ENCODE measurements around the gene PDE1A. TPM values are rescaled to one million over a fixed set of nuclear protein-coding genes. Genes with fewer than 3 reads are reported as not detected.

Gene PDE1A
- total RNA-seq, 1 donor from 2014 or later: 5.2 TPM

DNA sequence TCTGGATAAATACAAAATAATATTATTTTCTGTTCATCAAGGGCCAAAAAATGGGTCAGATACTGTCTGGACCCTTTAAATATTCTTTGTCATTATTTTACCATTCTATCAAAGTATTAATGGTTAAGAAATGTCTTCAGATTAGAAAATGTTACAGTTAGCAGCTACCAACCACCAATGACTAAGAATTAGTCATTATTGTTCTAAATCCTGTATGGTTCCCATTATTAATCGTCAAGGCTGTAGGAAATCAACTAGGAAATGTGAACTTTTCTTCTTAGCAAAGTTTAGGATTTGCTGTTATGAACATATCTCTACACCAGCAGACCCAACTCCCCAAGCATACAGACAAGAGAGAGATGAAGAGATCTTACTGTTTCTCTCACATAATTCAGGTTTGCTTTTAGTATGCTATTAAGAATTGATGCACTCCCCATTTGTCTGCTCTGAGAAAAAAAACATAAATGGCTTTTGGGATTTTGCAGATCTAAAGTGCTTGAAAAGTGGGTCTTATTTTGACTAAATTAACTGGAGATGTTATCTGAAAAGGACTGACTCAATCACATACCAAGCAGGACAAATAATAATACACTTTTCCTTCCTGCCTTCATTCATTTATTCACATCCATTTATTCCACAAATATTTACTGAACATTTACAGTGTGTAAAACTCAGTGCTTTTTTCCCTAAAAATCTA lies 293.5 kb downstream of the PDE1A start:
- H3K9me3 ChIP-seq: no peaks in the 10 kb centered on the region
- TF ChIP-seq, protein P1, sequence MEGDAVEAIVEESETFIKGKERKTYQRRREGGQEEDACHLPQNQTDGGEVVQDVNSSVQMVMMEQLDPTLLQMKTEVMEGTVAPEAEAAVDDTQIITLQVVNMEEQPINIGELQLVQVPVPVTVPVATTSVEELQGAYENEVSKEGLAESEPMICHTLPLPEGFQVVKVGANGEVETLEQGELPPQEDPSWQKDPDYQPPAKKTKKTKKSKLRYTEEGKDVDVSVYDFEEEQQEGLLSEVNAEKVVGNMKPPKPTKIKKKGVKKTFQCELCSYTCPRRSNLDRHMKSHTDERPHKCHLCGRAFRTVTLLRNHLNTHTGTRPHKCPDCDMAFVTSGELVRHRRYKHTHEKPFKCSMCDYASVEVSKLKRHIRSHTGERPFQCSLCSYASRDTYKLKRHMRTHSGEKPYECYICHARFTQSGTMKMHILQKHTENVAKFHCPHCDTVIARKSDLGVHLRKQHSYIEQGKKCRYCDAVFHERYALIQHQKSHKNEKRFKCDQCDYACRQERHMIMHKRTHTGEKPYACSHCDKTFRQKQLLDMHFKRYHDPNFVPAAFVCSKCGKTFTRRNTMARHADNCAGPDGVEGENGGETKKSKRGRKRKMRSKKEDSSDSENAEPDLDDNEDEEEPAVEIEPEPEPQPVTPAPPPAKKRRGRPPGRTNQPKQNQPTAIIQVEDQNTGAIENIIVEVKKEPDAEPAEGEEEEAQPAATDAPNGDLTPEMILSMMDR (IDR thresholded peaks at IDR 0.05): no peak
- no peak for ATAC-seq

DNA sequence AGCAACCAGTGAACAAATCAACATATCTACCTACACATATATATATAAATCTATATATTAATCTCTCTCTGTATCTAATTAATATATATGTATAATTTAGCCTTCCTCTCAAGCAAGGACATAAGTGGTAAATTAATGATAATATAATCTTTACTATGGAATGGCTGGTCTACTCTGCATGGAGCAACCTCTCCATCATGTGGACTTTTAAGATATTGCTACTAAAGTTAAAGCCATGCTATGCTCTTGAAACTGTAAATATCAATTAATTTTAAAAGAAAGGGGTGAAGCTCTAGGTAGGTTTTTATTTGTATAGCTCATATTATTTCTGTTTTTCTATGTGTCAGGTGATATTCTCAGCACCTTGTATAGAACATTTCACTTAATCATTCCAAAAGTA lies 294.2 kb downstream of the PDE1A start:
- intact Hi-C loops (cut with DNase I): no loop called here
- DNase-seq: no peak

More for the DNA sequence above, 293.5 kb downstream of the PDE1A start:
- H3K4me1 ChIP-seq: no peaks in the 10 kb centered on the region
- no peak for DNase-seq
- H3K27ac ChIP-seq: no peak overlapping the region
- intact Hi-C loops (cut with DNase I): no loop called here
- H3K36me3 ChIP-seq: no peaks in the 10 kb centered on the region
- no peak overlapping the region for H3K4me3 ChIP-seq
- no peaks in the 10 kb centered on the region for H3K27me3 ChIP-seq (ENCODE audit: low read depth)

DNA sequence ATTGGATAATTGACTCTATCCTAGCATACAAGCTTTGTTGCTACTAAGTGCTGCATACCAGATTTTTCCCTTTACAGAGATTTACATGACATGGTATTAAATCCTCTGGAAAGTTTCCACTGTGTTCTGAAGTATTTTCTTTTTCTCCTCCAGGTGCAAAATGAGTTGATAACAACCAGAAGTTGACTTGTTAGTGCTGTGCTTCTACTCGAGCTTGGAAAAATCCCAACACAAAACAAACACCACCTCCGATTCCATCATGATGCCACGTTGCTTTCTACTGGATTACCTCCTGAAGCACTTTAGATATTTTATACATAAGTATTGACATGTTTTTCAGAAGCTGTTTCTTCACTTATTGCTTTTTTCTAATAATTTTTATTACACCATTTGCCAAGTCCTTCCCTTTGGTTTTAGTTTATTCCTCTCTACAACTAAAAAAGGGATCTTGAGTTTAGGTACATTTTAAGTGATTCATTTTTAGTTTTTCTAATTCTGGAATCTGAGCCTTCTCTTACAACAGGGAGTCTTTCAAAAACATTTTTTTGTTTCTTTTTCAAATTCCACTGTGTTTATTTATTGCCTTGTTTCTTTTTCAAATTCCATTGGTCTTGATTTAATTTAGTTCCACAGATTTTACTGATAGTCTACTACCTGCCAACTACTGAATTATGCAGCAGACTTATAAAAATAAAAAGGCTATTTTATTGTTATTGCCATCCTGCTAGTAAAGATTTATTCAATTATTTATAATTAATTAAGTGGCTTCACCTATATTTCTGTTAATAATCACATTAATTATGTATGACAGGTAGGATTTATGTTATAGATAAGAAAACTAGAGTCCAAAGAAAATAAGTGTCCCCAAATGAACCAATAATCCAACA lies 297.8 kb downstream of the PDE1A start:
- DNase-seq: no peak

More for the DNA sequence above, 294.2 kb downstream of the PDE1A start:
- Histone ChIP-seq H3K27me3 (ENCODE audit: low read depth) (no peaks in the 10 kb centered on the region), H3K4me3 (no peak overlapping the region), H3K27ac (no peak overlapping the region), H3K4me1 (no peaks in the 10 kb centered on the region), H3K36me3 (no peaks in the 10 kb centered on the region), H3K9me3 (no peaks in the 10 kb centered on the region)
- TF ChIP-seq, protein P1 (IDR thresholded peaks at IDR 0.05): no peak
- ATAC-seq: no peak

DNA sequence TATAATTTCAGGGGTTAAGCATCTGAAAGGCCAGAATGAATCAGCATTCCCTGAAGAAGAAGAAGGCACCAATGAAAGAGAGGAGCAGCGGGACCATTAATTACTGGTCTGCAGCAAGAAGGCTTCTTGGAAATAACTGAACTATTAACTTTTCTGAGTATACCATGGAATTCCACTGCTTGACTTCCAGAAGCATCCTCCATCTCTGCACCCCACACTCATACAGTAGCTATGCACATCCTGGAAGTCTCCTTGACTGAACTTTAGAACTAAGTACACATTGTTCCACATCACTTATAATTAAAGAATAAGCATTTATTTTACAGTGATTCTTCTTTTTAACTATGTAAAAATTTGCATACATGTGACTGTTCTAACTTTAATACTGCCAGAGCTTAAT lies 309.6 kb downstream of the PDE1A start:
- DNase-seq: no peak
- no peaks in the 10 kb centered on the region for H3K9me3 ChIP-seq
- H3K4me3 ChIP-seq: no peak overlapping the region
- no peaks in the 10 kb centered on the region for H3K4me1 ChIP-seq
- no peaks in the 10 kb centered on the region for H3K27me3 ChIP-seq (ENCODE audit: low read depth)
- intact Hi-C loops (cut with DNase I): no loop called here
- TF ChIP-seq, protein P1 (IDR thresholded peaks at IDR 0.05): no peak
- no peaks in the 10 kb centered on the region for H3K36me3 ChIP-seq
- no peak for ATAC-seq
- H3K27ac ChIP-seq: no peak overlapping the region

More for the DNA sequence above, 297.8 kb downstream of the PDE1A start:
- intact Hi-C loops (cut with DNase I): no loop called here
- no peak overlapping the region for H3K4me3 ChIP-seq
- TF ChIP-seq, protein P1 (IDR thresholded peaks at IDR 0.05): no peak
- H3K36me3 ChIP-seq: no peaks in the 10 kb centered on the region
- H3K4me1 ChIP-seq: no peaks in the 10 kb centered on the region
- H3K27ac ChIP-seq: no peak overlapping the region
- H3K27me3 ChIP-seq (ENCODE audit: low read depth): no peaks in the 10 kb centered on the region
- no peaks in the 10 kb centered on the region for H3K9me3 ChIP-seq
- ATAC-seq: no peak

DNA sequence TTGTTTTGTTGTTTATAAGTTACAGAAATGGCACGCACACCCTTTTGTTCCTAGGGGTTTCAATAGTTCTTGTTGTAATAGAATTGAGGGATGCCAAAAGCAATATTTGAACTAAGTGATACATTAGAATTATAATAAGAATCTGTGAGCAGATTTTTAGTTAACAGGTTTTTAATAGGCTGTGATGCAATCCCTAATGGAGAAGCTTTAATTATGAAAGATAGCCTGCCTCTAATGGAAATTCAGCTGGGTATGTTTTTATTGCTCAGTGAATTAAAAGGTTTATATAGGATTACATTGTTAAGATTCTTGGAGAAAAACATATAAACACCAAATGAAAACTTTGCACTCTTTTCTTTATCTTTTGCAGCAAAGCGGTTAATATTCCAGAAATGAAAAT lies 310.1 kb downstream of the PDE1A start:
- no peaks in the 10 kb centered on the region for H3K27me3 ChIP-seq (ENCODE audit: low read depth)
- intact Hi-C loops (cut with DNase I): no loop called here
- DNase-seq (no peak), ATAC-seq (no peak)
- H3K36me3 ChIP-seq: no peaks in the 10 kb centered on the region
- no peaks in the 10 kb centered on the region for H3K9me3 ChIP-seq
- no peaks in the 10 kb centered on the region for H3K4me1 ChIP-seq
- H3K27ac ChIP-seq: no peak overlapping the region
- TF ChIP-seq, protein P1 (IDR thresholded peaks at IDR 0.05): no peak
- H3K4me3 ChIP-seq: no peak overlapping the region
